ENCODE results near the gene MSMB. TPM values are rescaled to one million over a fixed set of nuclear protein-coding genes. Genes with fewer than 3 reads are reported as not detected.

The MSMB gene
- total and polyA plus RNA-seq, 2 donors from 2014 or later = not detected

- no peaks in the 10 kb centered on the region for H3K4me1 ChIP-seq (ENCODE audit: control insufficient read depth in 2 of 3, insufficient read depth in 2 of 3, low read depth in 1 of 3, low read length in 3 of 3)
- H3K9me3 ChIP-seq (ENCODE audit: control insufficient read depth in 2 of 3, insufficient read depth in 1 of 3, low read length in 3 of 3) = no peaks in the 10 kb centered on the region
- DNase-seq (no peak), FAIRE-seq (no peak)
- intact Hi-C loops (cut with DNase I) = no loop called here
- no peak overlapping the region for H3K9ac ChIP-seq (ENCODE audit: low read length in 3 of 3)
- H3K27me3 ChIP-seq (ENCODE audit: control insufficient read depth, insufficient read depth, low read length) = no peaks in the 10 kb centered on the region
- H3K36me3 ChIP-seq (ENCODE audit: control insufficient read depth in 2 of 3, insufficient read depth in 3 of 3, low read length in 3 of 3) = no peaks in the 10 kb centered on the region
- TF ChIP-seq CTCF (IDR thresholded peaks at IDR 0.05; ENCODE audit: borderline replicate concordance, extremely low read depth, insufficient read depth) = no peak
- H3K27ac ChIP-seq (ENCODE audit: low read depth in 2 of 2, low read length in 2 of 2) = no peak overlapping the region
- no peak overlapping the region for H3K4me3 ChIP-seq (ENCODE audit: low read length in 3 of 3)
Measured at GRCh38 chr10:46092524-46093081, 46.5 kb upstream of the MSMB start.

- FAIRE-seq = no peak
- DNase-seq = no peak
- no peaks in the 10 kb centered on the region for H3K9me3 ChIP-seq (ENCODE audit: control insufficient read depth in 2 of 3, insufficient read depth in 1 of 3, low read length in 3 of 3)
- no peak overlapping the region for H3K27ac ChIP-seq (ENCODE audit: low read depth in 2 of 2, low read length in 2 of 2)
- no peaks in the 10 kb centered on the region for H3K4me1 ChIP-seq (ENCODE audit: control insufficient read depth in 2 of 3, insufficient read depth in 2 of 3, low read depth in 1 of 3, low read length in 3 of 3)
- no peak overlapping the region for H3K4me3 ChIP-seq (ENCODE audit: low read length in 3 of 3)
- H3K9ac ChIP-seq (ENCODE audit: low read length in 3 of 3) = no peak overlapping the region
- TF ChIP-seq CTCF (IDR thresholded peaks at IDR 0.05; ENCODE audit: borderline replicate concordance, extremely low read depth, insufficient read depth) = no peak
- no peaks in the 10 kb centered on the region for H3K27me3 ChIP-seq (ENCODE audit: control insufficient read depth, insufficient read depth, low read length)
- no peaks in the 10 kb centered on the region for H3K36me3 ChIP-seq (ENCODE audit: control insufficient read depth in 2 of 3, insufficient read depth in 3 of 3, low read length in 3 of 3)
- intact Hi-C loops (cut with DNase I) = no loop called here
Measured at GRCh38 chr10:46091828-46092523, 45.9 kb upstream of the MSMB start.

- Histone ChIP-seq H3K9ac (ENCODE audit: low read length in 3 of 3) (no peak overlapping the region), H3K4me3 (ENCODE audit: low read length in 3 of 3) (no peak overlapping the region), H3K27me3 (ENCODE audit: control insufficient read depth, insufficient read depth, low read length) (no peaks in the 10 kb centered on the region), H3K9me3 (ENCODE audit: control insufficient read depth in 2 of 3, insufficient read depth in 1 of 3, low read length in 3 of 3) (no peaks in the 10 kb centered on the region), H3K4me1 (ENCODE audit: control insufficient read depth in 2 of 3, insufficient read depth in 2 of 3, low read depth in 1 of 3, low read length in 3 of 3) (no peaks in the 10 kb centered on the region), H3K27ac (ENCODE audit: low read depth in 2 of 2, low read length in 2 of 2) (no peak overlapping the region), H3K36me3 (ENCODE audit: control insufficient read depth in 2 of 3, insufficient read depth in 3 of 3, low read length in 3 of 3) (no peaks in the 10 kb centered on the region)
- intact Hi-C loops (cut with DNase I) = no loop called here
- TF ChIP-seq CTCF (IDR thresholded peaks at IDR 0.05; ENCODE audit: borderline replicate concordance, extremely low read depth, insufficient read depth) = no peak
- FAIRE-seq (no peak), DNase-seq (no peak)
Measured at GRCh38 chr10:46091080-46091827, 45.2 kb upstream of the MSMB start.

Measured in kidney (tissue), 14 donors.